Subcutaneous adipose tissue (tissue), 4 donors: Measurements from ENCODE around the gene INS. TPM values are rescaled to one million over a fixed set of nuclear protein-coding genes. Genes with fewer than 3 reads are reported as not detected.

Experiments
- total RNA-seq, 4 donors: library from RNA; depleted of rRNA; stranded (reverse); fragments of >200 nt; gene quantifications; one replicate each; pipeline ENCODE4 v1.1.0, GENCODE V29; 2016
- TF ChIP-seq, protein P1 (sequence below): fragments of 450-650 bp; IDR thresholded peaks from one replicate; pipeline ENCODE4 v1.5.1; 2016; ENCODE audit warnings: low read depth, mild to moderate bottlenecking, control low read depth, antibody characterized with exemption, moderate library complexity

Gene INS
- total RNA-seq, 4 donors from 2014 or later, result not detected

- TF ChIP-seq, protein P1, sequence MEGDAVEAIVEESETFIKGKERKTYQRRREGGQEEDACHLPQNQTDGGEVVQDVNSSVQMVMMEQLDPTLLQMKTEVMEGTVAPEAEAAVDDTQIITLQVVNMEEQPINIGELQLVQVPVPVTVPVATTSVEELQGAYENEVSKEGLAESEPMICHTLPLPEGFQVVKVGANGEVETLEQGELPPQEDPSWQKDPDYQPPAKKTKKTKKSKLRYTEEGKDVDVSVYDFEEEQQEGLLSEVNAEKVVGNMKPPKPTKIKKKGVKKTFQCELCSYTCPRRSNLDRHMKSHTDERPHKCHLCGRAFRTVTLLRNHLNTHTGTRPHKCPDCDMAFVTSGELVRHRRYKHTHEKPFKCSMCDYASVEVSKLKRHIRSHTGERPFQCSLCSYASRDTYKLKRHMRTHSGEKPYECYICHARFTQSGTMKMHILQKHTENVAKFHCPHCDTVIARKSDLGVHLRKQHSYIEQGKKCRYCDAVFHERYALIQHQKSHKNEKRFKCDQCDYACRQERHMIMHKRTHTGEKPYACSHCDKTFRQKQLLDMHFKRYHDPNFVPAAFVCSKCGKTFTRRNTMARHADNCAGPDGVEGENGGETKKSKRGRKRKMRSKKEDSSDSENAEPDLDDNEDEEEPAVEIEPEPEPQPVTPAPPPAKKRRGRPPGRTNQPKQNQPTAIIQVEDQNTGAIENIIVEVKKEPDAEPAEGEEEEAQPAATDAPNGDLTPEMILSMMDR, result no peak
Observed at GRCh38 chr11:2134022-2135010, 26.7 kb downstream of the INS start.

DNA sequence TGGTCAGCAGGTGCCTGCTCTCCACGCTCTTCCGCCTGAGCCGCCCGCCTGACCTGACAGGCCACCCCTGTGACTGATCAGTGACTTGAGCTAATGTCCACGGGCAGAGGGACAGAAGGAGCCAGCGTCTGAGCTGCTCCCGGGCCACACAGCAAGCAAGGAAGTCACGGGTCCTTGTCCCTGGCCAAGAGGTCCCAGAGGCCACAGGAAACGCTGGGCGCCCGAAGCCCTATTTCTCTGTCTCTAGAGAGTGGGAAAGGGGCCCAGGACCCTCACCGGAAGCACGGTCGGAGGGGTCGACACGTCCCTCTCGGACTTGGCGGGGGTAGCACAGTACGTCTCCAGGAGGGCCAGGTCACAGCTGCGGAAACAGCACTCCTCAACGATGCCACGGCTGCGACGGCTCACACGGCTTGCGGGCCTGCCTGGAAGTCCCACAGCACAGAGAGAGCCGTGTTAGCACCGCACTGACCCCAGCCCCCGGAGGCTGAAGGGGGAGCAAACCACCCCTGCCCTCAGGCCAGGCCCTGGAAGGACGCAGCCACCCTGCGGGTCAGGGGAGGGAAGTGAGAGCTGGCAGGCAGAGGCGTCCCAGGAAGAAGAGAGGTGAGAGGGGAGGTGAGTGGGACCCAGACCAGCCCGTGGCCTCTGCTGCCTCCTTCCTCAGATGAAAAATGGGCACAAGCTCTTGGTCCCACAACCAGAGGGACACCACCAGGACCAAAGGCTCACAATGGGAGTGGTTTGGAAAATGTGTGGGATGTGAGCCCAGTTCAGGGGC lies 27.6 kb downstream of the INS start:
- TF ChIP-seq, protein P1, result no peak

- TF ChIP-seq, protein P1, result no peak
Observed at GRCh38 chr11:2132874-2133240, 28.2 kb downstream of the INS start.

DNA sequence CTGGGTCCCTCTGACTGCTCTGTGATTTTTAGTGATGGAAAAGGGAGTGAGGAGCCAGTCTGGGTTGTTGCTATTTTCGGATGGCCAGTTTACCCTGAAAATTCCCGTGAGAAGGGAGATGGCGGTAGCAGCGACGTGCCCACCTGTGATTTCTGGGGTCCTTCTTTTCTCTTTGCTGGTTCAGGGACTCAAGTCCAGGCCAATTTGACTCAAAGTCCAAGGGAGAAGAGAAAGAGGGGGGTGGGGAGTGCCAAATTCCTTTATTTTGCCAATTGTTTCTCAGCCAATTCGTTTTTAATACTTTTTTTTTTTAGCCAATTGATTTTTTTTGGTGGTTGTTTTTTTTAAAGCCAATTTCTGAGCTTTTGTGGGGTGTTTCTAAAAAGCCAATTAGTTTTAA lies 28.8 kb downstream of the INS start:
- TF ChIP-seq, protein P1, result no peak

- TF ChIP-seq, protein P1, result no peak
Observed at GRCh38 chr11:2131371-2132236, 29.4 kb downstream of the INS start.

GRCh38 chr11:2130881-2131352 lies 30.1 kb downstream of the INS start:
- TF ChIP-seq, protein P1, result no peak
